GM23338 (cell line): ENCODE results near the gene PAQR5.
"Not testable (repeated sequence)": the region's sequence is repeated elsewhere in the genome, so short reads cannot be mapped to it uniquely, and the experiment has no call there.

ENCODE experiments used
- EZH2 ChIP-seq: fragments of 200-600 bp; sonication (generic); IDR thresholded peaks from one replicate; pipeline ENCODE4 v1.8.0; 2017; ENCODE audit warnings: antibody characterized with exemption, mild to moderate bottlenecking, low read depth; ENCODE audit not compliant: unreplicated experiment
- POLR2AphosphoS5 ChIP-seq: IDR thresholded peaks from 2 replicates; pipeline ENCODE4 v1.6.1; 2016; ENCODE audit warnings: antibody characterized with exemption, low read depth

GRCh38 chr15:69382176-69382575 lies 83.5 kb downstream of the PAQR5 start:
- TF ChIP-seq EZH2, POLR2AphosphoS5: not testable (repeated sequence)
